H1 (cell line): Measurements from ENCODE around the gene SYT17. TPM values are rescaled to one million over a fixed set of nuclear protein-coding genes. Genes with fewer than 3 reads are reported as not detected.

ENCODE experiments used
- ATF2 ChIP-seq: IDR thresholded peaks from 2 replicates; pipeline ENCODE4 v1.6.1; 2012; ENCODE audit warnings: low read length, inconsistent platforms
- BACH1 ChIP-seq: IDR thresholded peaks from 2 replicates; pipeline ENCODE4 v1.6.1; 2012; ENCODE audit warnings: low read length, improper control_type of control experiment
- BCL11A ChIP-seq, 2 experiments: IDR thresholded peaks; one replicate each; pipeline ENCODE4 v1.6.1; 2011; ENCODE audit warnings: low read depth in 2 of 2, low read length in 2 of 2, mild to moderate bottlenecking in 2 of 2
- CHD2 ChIP-seq: IDR thresholded peaks from 2 replicates; pipeline ENCODE4 v1.6.1; 2012; ENCODE audit warnings: low read length, improper control_type of control experiment
- CHD7 ChIP-seq: fragments of 300-600 bp; sonication (generic); IDR thresholded peaks from 2 replicates; pipeline ENCODE4 v1.7.1; 2012; ENCODE audit warnings: low read length, moderate library complexity, mild to moderate bottlenecking, inconsistent platforms; ENCODE audit not compliant: insufficient replicate concordance
- CTBP2 ChIP-seq: IDR thresholded peaks from 2 replicates; pipeline ENCODE4 v1.7.0; 2011; ENCODE audit warnings: borderline replicate concordance, mild to moderate bottlenecking, moderate library complexity, mixed read lengths, low read length; ENCODE audit not compliant: insufficient read depth, insufficient read length
- RNF2 ChIP-seq: fragments of 200-900, 300-1000 bp; sonication (generic); IDR thresholded peaks from 2 replicates; pipeline ENCODE4 v1.7.1; 2016; ENCODE audit warnings: borderline replicate concordance, low read depth, mild to moderate bottlenecking, antibody characterized with exemption, low read length; ENCODE audit not compliant: poor library complexity, severe bottlenecking; ENCODE audit errors: missing control alignments
- SP2 ChIP-seq: IDR thresholded peaks from 2 replicates; pipeline ENCODE4 v1.6.1; 2012; ENCODE audit warnings: mild to moderate bottlenecking, low read length, inconsistent platforms
- TCF12 ChIP-seq: IDR thresholded peaks from 2 replicates; pipeline ENCODE4 v1.6.1; 2011; ENCODE audit warnings: low read depth, mild to moderate bottlenecking, low read length
- ZNF274 ChIP-seq: IDR thresholded peaks from 2 replicates; pipeline ENCODE4 v1.7.0; 2012; ENCODE audit warnings: low read length, borderline replicate concordance; ENCODE audit errors: extremely low read depth
- polyA plus RNA-seq, 7 experiments: library from polyadenylated mRNA; depleted of rRNA in 3 of 7; stranded (reverse) in 5 of 7; unstranded in 2 of 7; fragments of >200 nt in 5 of 7; fragments of 200-250 nt in 2 of 7; gene quantifications; 1 replicate in 5 of 7; 2 replicates in 1 of 7; 4 replicates in 1 of 7; pipeline versions ENCODE4 v1.2.1 to v1.2.3, GENCODE V29; 2011 to 2013; ENCODE audit warnings: missing spikeins in 2 of 7, mixed read lengths in 2 of 7
- total RNA-seq: library from RNA; stranded (reverse); fragmentation: NEBNext Ultra II Directional; extraction: Animal tissue kit (Norgen Biotek cat#: 25700); gene quantifications from 2 replicates; pipeline ENCODE4 v1.2.1, GENCODE V29; 2021

Gene SYT17
- total and polyA plus RNA-seq, 2 of the 8 experiments (the other 6 are each of a cell fraction or from before 2014, with no cell fraction given), result 5.8 to 18.1 TPM

GRCh38 chr16:19316846-19317245 is 148.8 kb downstream of the SYT17 start (continued):
- TF ChIP-seq CHD7 (no peak), CTBP2 (no peak), SP2 (no peak), BACH1 (no peak), RNF2 (no peak), ATF2 (no peak), CHD2 (no peak), BCL11A (IDR thresholded peaks at IDR 0.05; ENCODE audit: low read depth in 2 of 2, low read length in 2 of 2) (no peak), TCF12 (peak; percentile 86; the same call in 1 of the 2 replicates), ZNF274 (no peak)
